HEK293T (cell line): Measurements from ENCODE around the gene SLC16A8.

Experiments used
- CTCF ChIA-PET: fragments of 350-600 bp; formaldehyde crosslinking; extraction: SDS; loops from one replicate; lab custom pipeline; 2021; ENCODE audit warnings: antibody characterized with exemption, inconsistent platforms; lab: Yijun Ruan, JAX
- POLR2A ChIA-PET: fragments of 350-600 bp; formaldehyde crosslinking; extraction: SDS; loops from one replicate; lab custom pipeline; 2020; ENCODE audit warnings: antibody characterized with exemption, inconsistent platforms; lab: Yijun Ruan, JAX
- DNase-seq: peaks from one replicate; pipeline ENCODE4 v3.0.0; 2012; ENCODE audit warnings: mixed read lengths; ENCODE audit errors: extremely low spot score
- ARNT ChIP-seq: fragments of 450-650 bp; IDR thresholded peaks from 2 replicates; pipeline ENCODE4 v1.6.1; 2017; ENCODE audit warnings: mild to moderate bottlenecking
- BHLHE40 ChIP-seq: fragments of 450-650 bp; IDR thresholded peaks from 2 replicates; pipeline ENCODE4 v1.6.1; 2016; ENCODE audit warnings: mild to moderate bottlenecking, moderate library complexity, borderline replicate concordance
- CTBP1 ChIP-seq: fragments of 450-650 bp; IDR thresholded peaks from 2 replicates; pipeline ENCODE4 v1.6.1; 2016; ENCODE audit warnings: borderline replicate concordance
- ELF4 ChIP-seq: fragments of 450-650 bp; IDR thresholded peaks from 2 replicates; pipeline ENCODE4 v1.6.1; 2017; ENCODE audit warnings: antibody characterized with exemption
- FOXA1 ChIP-seq: fragments of 450-650 bp; IDR thresholded peaks from 2 replicates; pipeline ENCODE4 v1.6.1; 2016; ENCODE audit warnings: mild to moderate bottlenecking
- FOXK2 ChIP-seq: fragments of 450-650 bp; IDR thresholded peaks from 2 replicates; pipeline ENCODE4 v1.6.1; 2016; ENCODE audit warnings: mild to moderate bottlenecking
- FOXM1 ChIP-seq: fragments of 450-650 bp; IDR thresholded peaks from 2 replicates; pipeline ENCODE4 v1.6.1; 2017; ENCODE audit warnings: mild to moderate bottlenecking, borderline replicate concordance
- HDGF ChIP-seq: fragments of 450-650 bp; IDR thresholded peaks from 2 replicates; pipeline ENCODE4 v1.6.1; 2017; ENCODE audit warnings: antibody characterized with exemption, borderline replicate concordance
- L3MBTL2 ChIP-seq: fragments of 450-650 bp; conservative IDR thresholded peaks from 2 replicates; pipeline ENCODE4 v1.6.1; 2016; ENCODE audit warnings: mild to moderate bottlenecking
- LEF1 ChIP-seq: fragments of 450-650 bp; IDR thresholded peaks from 2 replicates; pipeline ENCODE4 v1.6.1; 2017; ENCODE audit warnings: mild to moderate bottlenecking, borderline replicate concordance
- NFRKB ChIP-seq: fragments of 450-650 bp; IDR thresholded peaks from 2 replicates; pipeline ENCODE4 v1.6.1; 2016; ENCODE audit warnings: mild to moderate bottlenecking, moderate library complexity
- PKNOX1 ChIP-seq: fragments of 450-650 bp; IDR thresholded peaks from 2 replicates; pipeline ENCODE4 v1.6.1; 2016
- SP1 ChIP-seq: fragments of 450-650 bp; IDR thresholded peaks from 2 replicates; pipeline ENCODE4 v1.6.1; 2017
- SUZ12 ChIP-seq: fragments of 450-650 bp; IDR thresholded peaks from 2 replicates; pipeline ENCODE4 v1.6.1; 2016; ENCODE audit warnings: mild to moderate bottlenecking
- TARDBP ChIP-seq: fragments of 450-650 bp; IDR thresholded peaks from 2 replicates; pipeline ENCODE4 v1.6.1; 2016
- ZNF384 ChIP-seq: fragments of 450-650 bp; IDR thresholded peaks from 2 replicates; pipeline ENCODE4 v1.6.1; 2016

SLC16A8 gene

GRCh38 chr22:38083931-38084631, at the start of gene SLC16A8:
TSS of gene SLC16A8 (minus strand) at chr22:38084184. CDS start at chr22:38082873, 1,311 bp downstream.
- no peak for TF ChIP-seq BHLHE40
- no peak for TF ChIP-seq PKNOX1
- no peak for TF ChIP-seq ARNT
- TF ChIP-seq FOXK2, result no peak
- no peak for TF ChIP-seq HDGF
- TF ChIP-seq CTBP1, result no peak
- CTCF ChIA-PET, result no interaction called here
- POLR2A ChIA-PET, result no interaction called here
- DNase-seq, result no peak

- ChIA-PET CTCF (no interaction called here), POLR2A (no interaction called here)
- DNase-seq, result no peak
- TF ChIP-seq ARNT (no peak), SP1 (no peak), SUZ12 (no peak)
Observed at GRCh38 chr22:38133331-38133730, 49.3 kb upstream of the SLC16A8 start.

GRCh38 chr22:38132794-38133193, 48.8 kb upstream of the SLC16A8 start:
- POLR2A ChIA-PET, result no interaction called here
- TF ChIP-seq L3MBTL2 (no peak), ELF4 (no peak), FOXA1 (no peak), SUZ12 (no peak), TARDBP (no peak), BHLHE40 (no peak), SP1 (no peak), HDGF (no peak), LEF1 (no peak), NFRKB (no peak), ZNF384 (no peak), FOXK2 (no peak), PKNOX1 (no peak), CTBP1 (no peak), FOXM1 (no peak), ARNT (no peak)
- CTCF ChIA-PET, result no interaction called here
- DNase-seq, result no peak

GRCh38 chr22:38132136-38132535, 48.2 kb upstream of the SLC16A8 start:
- ChIA-PET CTCF (no interaction called here), POLR2A (no interaction called here)
- TF ChIP-seq LEF1 (no peak), ELF4 (no peak), ZNF384 (no peak), HDGF (no peak), SUZ12 (no peak), PKNOX1 (no peak), FOXM1 (no peak), ARNT (no peak), SP1 (no peak), FOXA1 (no peak), CTBP1 (no peak), L3MBTL2 (no peak), TARDBP (no peak), FOXK2 (no peak), BHLHE40 (no peak)
- no peak for DNase-seq

GRCh38 chr22:38131399-38131798, 47.4 kb upstream of the SLC16A8 start:
- TF ChIP-seq BHLHE40, result no peak
- TF ChIP-seq CTBP1, result no peak
- no peak for TF ChIP-seq L3MBTL2
- TF ChIP-seq FOXA1, result no peak
- TF ChIP-seq NFRKB, result no peak
- no peak for TF ChIP-seq ARNT
- TF ChIP-seq SUZ12, result no peak
- TF ChIP-seq FOXK2, result no peak
- TF ChIP-seq PKNOX1, result no peak
- TF ChIP-seq ZNF384, result no peak
- TF ChIP-seq HDGF, result no peak
- no peak for TF ChIP-seq SP1
- no peak for TF ChIP-seq TARDBP
- no peak for TF ChIP-seq ELF4
- no peak for TF ChIP-seq FOXM1
- no peak for TF ChIP-seq LEF1
- ChIA-PET POLR2A (no interaction called here), CTCF (no interaction called here)
- no peak for DNase-seq

- no peak for DNase-seq
- CTCF ChIA-PET, result interaction anchor here (0.8 kb wide), 1 partner anchor 15 kb away, joined by 3 read pairs; no protein-coding TSS in a partner anchor
Observed at GRCh38 chr22:38129856-38130255, 45.9 kb upstream of the SLC16A8 start.

More at GRCh38 chr22:38129856-38130255, 45.9 kb upstream of the SLC16A8 start:
- TF ChIP-seq FOXA1, result no peak
- TF ChIP-seq NFRKB, result no peak
- no peak for TF ChIP-seq SUZ12
- no peak for TF ChIP-seq FOXM1
- TF ChIP-seq HDGF, result no peak
- no peak for TF ChIP-seq SP1
- TF ChIP-seq FOXK2, result no peak
- TF ChIP-seq CTBP1, result no peak
- TF ChIP-seq PKNOX1, result no peak
- TF ChIP-seq TARDBP, result no peak
- TF ChIP-seq ELF4, result no peak
- no peak for TF ChIP-seq LEF1
- TF ChIP-seq L3MBTL2, result no peak
- TF ChIP-seq BHLHE40, result no peak
- POLR2A ChIA-PET, result no interaction called here
